ENCODE measurements around the gene RPH3AL. TPM values are rescaled to one million over a fixed set of nuclear protein-coding genes. Genes with fewer than 3 reads are reported as not detected.

RPH3AL gene
- total RNA-seq, 4 donors from 2014 or later = 9.9 to 44.7 (median 21.5) TPM

DNA sequence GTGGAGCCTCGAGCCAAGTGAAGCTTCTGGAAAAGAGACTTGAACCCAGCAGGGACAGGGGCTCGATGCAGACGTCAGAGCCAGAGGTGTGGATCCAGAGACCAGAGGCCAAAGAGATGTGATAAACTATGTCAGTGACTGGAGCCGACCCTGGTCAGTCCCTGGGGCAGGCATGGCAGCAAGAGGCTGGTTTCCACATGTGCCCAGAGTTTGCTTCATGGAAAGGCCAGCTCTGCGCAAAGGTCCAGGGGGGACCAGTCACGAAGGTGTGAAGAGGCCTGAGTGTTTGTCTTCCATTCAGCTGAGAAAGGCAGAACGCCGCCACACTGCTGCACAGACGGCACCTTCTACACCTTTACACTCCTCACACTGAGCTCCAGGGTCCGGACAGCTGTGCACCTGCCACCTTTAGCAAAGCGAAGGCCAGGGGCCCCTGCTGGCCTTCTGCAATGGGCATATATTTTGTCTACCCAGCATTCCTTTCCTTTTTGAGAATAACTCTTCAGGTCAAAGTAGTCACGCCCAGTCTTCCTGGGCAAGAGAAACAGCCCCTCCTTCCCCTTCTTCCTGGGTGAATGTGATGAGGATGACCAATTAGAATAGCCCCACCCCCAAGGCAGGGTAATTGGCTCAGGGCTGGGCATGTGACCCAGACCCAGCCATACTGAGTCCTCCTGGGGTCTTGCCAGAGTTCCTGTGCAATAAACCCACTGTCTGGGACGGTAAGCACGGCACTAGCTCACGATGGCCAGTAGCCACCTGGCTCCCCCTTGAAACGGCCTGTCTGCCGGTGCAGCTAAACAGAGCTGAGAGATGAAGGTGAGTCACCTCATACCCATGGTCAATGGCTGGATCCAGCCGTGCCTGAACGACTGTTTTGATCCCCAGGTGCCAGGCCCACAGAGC is 2.3 kb upstream of the RPH3AL start:
- DNase-seq = no peak
- Histone ChIP-seq H3K36me3 (no peaks in the 10 kb centered on the region), H3K27me3 (no peaks in the 10 kb centered on the region), H3K4me3 (no peak overlapping the region), H3K9me3 (no peaks in the 10 kb centered on the region), H3K27ac (no peak overlapping the region), H3K4me1 (no peaks in the 10 kb centered on the region)
- no peak for TF ChIP-seq POLR2A (IDR thresholded peaks at IDR 0.05)
- TF ChIP-seq, protein P1, sequence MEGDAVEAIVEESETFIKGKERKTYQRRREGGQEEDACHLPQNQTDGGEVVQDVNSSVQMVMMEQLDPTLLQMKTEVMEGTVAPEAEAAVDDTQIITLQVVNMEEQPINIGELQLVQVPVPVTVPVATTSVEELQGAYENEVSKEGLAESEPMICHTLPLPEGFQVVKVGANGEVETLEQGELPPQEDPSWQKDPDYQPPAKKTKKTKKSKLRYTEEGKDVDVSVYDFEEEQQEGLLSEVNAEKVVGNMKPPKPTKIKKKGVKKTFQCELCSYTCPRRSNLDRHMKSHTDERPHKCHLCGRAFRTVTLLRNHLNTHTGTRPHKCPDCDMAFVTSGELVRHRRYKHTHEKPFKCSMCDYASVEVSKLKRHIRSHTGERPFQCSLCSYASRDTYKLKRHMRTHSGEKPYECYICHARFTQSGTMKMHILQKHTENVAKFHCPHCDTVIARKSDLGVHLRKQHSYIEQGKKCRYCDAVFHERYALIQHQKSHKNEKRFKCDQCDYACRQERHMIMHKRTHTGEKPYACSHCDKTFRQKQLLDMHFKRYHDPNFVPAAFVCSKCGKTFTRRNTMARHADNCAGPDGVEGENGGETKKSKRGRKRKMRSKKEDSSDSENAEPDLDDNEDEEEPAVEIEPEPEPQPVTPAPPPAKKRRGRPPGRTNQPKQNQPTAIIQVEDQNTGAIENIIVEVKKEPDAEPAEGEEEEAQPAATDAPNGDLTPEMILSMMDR (IDR thresholded peaks at IDR 0.05) = no peak
- intact Hi-C loops (cut with DNase I; ENCODE audit: low total_unique reads) = no loop called here

DNA sequence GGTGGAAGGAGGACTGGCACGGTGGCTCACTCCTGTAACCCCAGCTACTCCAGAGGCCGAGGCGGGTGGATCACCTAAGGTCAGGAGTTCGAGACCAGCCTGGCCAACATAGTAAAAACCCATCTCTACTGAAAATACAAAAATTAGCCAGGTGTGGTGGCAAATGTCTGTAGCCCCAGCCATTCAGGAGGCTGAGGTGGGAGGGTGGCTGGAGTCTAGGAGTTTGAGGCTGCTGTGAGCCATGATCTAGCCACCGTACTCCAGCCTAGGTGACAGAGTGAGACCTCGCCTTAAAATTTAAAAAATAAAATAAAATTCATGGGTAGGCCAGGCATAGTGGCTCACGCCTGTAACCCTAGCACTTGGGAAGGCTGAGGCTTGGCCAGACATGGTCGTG is 1.2 kb upstream of the RPH3AL start:
- Histone ChIP-seq H3K27ac (no peak overlapping the region), H3K27me3 (no peaks in the 10 kb centered on the region), H3K4me3 (no peak overlapping the region), H3K4me1 (no peaks in the 10 kb centered on the region), H3K9me3 (no peaks in the 10 kb centered on the region), H3K36me3 (no peaks in the 10 kb centered on the region)
- no peak for DNase-seq
- TF ChIP-seq POLR2A (IDR thresholded peaks at IDR 0.05) = no peak
- TF ChIP-seq, protein P1 (IDR thresholded peaks at IDR 0.05) = no peak
- intact Hi-C loops (cut with DNase I; ENCODE audit: low total_unique reads) = no loop called here

DNA sequence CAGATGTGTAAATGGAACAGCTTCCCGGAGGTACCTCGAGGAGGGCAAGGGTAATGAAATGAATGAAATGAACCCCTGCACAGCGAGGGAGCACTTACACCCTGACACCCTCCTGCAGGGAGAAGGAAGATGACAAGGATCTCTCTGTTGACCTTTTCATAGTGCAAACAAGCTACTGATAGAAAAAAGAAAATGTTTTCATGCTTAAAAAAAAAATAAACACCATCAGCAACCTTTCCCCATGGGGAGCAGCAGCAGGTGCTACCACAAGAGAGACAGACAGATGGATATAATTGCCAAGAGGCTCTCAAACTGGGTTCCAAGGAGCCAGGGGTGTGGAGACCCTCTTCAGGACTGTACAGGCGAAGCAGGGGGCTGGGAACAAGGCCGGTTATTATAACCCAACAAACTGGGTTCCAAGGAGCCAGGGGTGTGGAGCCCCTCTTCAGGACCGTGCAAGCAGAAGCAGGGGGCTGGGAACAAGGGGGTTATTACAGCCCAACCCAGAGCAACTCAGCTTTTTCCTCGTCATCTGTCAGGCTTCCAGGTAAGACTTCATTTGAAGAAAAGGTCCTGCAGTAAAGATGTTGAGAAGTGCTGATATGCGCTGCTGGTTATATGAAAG is 718 bp upstream of the RPH3AL start:
- no peaks in the 10 kb centered on the region for H3K4me1 ChIP-seq
- H3K9me3 ChIP-seq = no peaks in the 10 kb centered on the region
- no peaks in the 10 kb centered on the region for H3K36me3 ChIP-seq
- H3K27ac ChIP-seq = peak overlapping the region; percentile 60 to 79
- H3K27me3 ChIP-seq = no peaks in the 10 kb centered on the region
- TF ChIP-seq, protein P1 (IDR thresholded peaks at IDR 0.05) = no peak
- TF ChIP-seq POLR2A (IDR thresholded peaks at IDR 0.05) = no peak
- H3K4me3 ChIP-seq = no peak overlapping the region
- intact Hi-C loops (cut with DNase I; ENCODE audit: low total_unique reads) = no loop called here
- DNase-seq = no peak

DNA sequence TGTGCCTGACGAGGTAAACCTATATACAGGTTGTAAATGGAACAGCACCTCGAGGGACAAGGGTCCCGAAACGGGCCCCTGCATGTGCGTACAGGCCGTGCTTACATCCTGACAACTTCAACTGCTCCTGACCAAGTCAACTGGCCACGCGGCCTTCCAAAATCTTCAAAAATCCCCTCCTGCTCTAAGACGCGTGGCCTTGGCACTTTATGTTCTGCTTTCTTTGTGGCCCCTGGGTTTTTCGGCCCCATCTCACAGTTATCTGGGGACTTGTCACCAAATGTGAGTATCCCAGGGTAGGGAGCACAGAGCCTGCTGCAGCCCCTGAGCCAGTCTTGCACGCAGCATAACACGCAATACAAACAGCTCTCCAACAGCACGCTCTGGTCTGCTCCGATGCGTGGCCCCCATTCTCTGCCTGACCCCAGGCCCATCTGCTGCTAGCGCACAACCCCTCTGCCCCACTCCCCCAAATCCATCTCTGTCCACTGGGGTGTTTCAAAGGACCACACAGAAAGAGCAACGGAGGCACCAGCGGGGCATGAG is 659 bp downstream of the RPH3AL start:
- no peak for TF ChIP-seq POLR2A (IDR thresholded peaks at IDR 0.05)
- TF ChIP-seq, protein P1 (IDR thresholded peaks at IDR 0.05) = no peak
- Histone ChIP-seq H3K27me3 (no peaks in the 10 kb centered on the region), H3K9me3 (no peaks in the 10 kb centered on the region), H3K36me3 (no peaks in the 10 kb centered on the region), H3K4me1 (no peaks in the 10 kb centered on the region), H3K4me3 (no peak overlapping the region), H3K27ac (peak overlapping the region; percentile 60 to 79)
- DNase-seq = no peak
- intact Hi-C loops (cut with DNase I; ENCODE audit: low total_unique reads) = no loop called here

DNA sequence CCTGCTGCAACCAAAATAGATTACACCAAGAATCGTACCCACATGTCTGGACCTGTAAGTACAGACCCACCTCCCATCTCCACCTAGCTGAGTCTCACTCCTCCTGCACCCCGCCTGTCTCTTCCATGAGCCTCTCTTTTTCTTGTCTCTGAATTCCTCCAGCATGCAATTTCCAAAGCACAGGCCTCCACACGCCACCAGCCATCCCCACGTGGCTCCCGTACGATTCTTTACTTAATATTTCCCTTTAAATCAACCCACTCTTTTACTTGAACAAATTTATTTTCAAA is 1.2 kb downstream of the RPH3AL start:
- TF ChIP-seq, protein P1 (IDR thresholded peaks at IDR 0.05) = no peak
- no peak for TF ChIP-seq POLR2A (IDR thresholded peaks at IDR 0.05)
- H3K36me3 ChIP-seq = no peaks in the 10 kb centered on the region
- intact Hi-C loops (cut with DNase I; ENCODE audit: low total_unique reads) = no loop called here
- no peaks in the 10 kb centered on the region for H3K27me3 ChIP-seq
- peak overlapping the region; percentile 60 to 79 for H3K27ac ChIP-seq
- no peaks in the 10 kb centered on the region for H3K4me1 ChIP-seq
- no peak for DNase-seq
- H3K9me3 ChIP-seq = no peaks in the 10 kb centered on the region
- H3K4me3 ChIP-seq = no peak overlapping the region
